ENCODE results near the gene NYAP1. TPM values are rescaled to one million over a fixed set of nuclear protein-coding genes. Genes with fewer than 3 reads are reported as not detected.
"Not testable (repeated sequence)": the region's sequence is repeated elsewhere in the genome, so short reads cannot be mapped to it uniquely, and the experiment has no call there.

The NYAP1 gene
- polyA plus RNA-seq, 3 donors from 2014 or later = not detected

DNA sequence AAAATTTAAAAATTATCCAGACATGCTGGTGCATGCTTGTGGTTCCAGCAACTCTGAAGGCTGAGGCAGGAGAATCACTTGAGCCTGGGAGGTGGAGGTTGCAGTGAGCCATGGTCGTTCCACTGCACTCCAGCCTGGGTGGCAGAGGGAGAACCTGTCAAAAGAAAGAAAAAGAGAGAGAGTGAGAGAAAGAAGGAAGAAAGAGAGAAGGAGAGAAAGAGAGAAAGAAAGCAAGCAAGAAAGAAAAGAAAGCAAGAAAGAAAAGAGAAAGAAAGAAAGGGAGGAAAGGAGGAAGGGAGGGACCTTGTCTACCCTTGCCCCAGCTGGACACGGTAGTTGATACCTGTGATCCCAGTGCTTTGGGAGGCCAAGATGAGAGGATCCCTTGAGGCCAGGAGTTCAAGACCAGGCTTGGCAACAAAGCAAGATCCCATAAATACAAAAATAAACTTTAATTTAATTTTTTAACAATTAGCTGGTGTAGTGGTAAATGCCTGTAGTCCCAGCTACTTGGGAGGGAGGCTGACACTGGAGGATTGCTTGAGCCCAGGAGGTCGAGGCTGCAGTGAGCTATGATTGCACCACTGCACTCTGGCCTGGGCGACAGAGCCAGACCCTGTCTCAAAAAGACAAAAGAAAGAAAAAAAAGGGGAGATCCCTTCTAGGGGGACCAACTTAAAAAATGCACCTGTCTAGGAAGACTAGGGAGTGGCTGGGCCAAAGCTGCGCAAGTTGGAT lies 9.2 kb downstream of the NYAP1 start:
- H3K27me3 Mint-ChIP-seq (ENCODE audit: low read depth in 3 of 3) = peaks cover 2 to 16% (median 8%) of the 10 kb centered on the region in 3 donors
- no peaks in the 10 kb centered on the region for H3K9me3 Mint-ChIP-seq
- no peak overlapping the region for H3K27ac Mint-ChIP-seq
- H3K4me1 Mint-ChIP-seq = peaks cover 6 to 10% of the 10 kb centered on the region in 2 donors
- H3K4me3 Mint-ChIP-seq = peak overlapping the region; percentile 52 to 73 (median 66)
- H3K36me3 Mint-ChIP-seq = peaks cover 0 to 3% (median 0%) of the 10 kb centered on the region in 3 donors
- DNase-seq = no peak

DNA sequence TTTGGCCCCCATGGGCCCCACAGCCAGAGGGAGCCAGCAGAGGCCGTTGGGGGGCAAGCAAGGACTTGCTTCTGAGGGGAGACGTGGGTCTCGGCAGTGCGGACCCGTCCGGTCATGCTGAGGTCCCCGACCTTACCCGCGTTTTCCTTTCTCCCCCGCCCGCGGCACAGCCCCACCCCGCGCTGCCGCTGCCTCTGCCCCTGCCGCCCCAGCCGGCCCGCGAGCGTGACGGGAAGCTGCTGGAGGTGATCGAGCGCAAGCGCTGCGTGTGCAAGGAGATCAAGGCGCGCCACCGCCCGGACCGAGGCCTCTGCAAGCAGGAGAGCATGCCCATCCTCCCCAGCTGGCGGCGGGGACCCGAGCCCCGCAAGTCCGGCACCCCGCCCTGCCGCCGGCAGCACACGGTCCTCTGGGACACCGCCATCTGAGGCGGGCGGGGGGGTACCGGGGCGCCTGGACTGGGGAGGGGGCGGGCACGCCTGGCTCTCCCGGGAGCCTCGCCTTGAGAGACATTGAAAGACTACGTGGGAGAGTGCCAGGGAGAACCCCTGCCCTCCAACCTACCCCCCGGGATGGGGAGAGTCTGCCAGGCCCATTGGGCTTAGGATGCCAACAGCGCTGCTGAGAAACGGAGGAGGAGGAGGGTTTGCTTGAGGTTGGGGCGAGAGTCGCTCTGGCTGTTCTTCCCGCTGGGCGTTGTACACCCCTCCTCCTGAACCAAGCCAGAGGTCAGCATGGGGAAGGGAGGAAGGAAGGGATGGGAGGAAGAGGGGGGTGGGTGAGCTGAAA lies 9.9 kb downstream of the NYAP1 start:
- peaks cover 6 to 10% of the 10 kb centered on the region in 2 donors for H3K4me1 Mint-ChIP-seq
- peak; percentile 30 to 38 (median 35) for DNase-seq
- H3K36me3 Mint-ChIP-seq = peaks cover 0 to 3% (median 0%) of the 10 kb centered on the region in 3 donors
- peaks cover 2 to 19% (median 8%) of the 10 kb centered on the region in 3 donors for H3K27me3 Mint-ChIP-seq (ENCODE audit: low read depth in 3 of 3)
- no peaks in the 10 kb centered on the region for H3K9me3 Mint-ChIP-seq
- no peak overlapping the region for H3K27ac Mint-ChIP-seq
- H3K4me3 Mint-ChIP-seq = peak overlapping the region; percentile 52 to 73 (median 66)

GRCh38 chr7:100496509-100496908 lies 12.8 kb downstream of the NYAP1 start:
- Mint-ChIP-seq H3K36me3 (peaks cover 0 to 3% (median 0%) of the 10 kb centered on the region in 3 donors), H3K27ac (no peak overlapping the region), H3K4me3 (no peak overlapping the region), H3K27me3 (ENCODE audit: low read depth in 3 of 3) (peaks cover 2 to 17% (median 7%) of the 10 kb centered on the region in 3 donors), H3K9me3 (no peaks in the 10 kb centered on the region), H3K4me1 (peaks cover 6 to 10% of the 10 kb centered on the region in 2 donors)
- no peak for DNase-seq

DNA sequence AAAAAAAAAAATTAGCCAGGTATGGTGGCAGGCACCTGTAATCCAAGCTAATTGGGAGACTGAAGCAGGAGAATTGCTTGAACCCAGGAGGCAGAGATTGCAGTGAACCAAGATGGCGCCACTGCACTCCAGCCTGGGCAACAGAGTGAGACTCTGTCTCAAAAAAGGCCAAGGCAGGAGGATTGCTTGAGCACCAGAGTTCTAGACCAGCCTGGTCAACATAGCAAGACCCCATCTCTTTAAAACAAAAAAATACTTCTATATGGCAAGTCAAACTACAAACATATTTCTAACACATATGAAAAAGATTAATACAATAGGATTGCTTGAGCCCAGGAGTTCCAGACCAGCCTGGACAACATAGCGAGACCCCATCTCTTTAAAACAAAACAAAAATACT lies 17.0 kb downstream of the NYAP1 start:
- not testable (repeated sequence) for H3K36me3 Mint-ChIP-seq, H3K9me3 Mint-ChIP-seq, H3K27ac Mint-ChIP-seq, H3K4me3 Mint-ChIP-seq, DNase-seq, H3K4me1 Mint-ChIP-seq
- peaks cover 0 to 11% (median 2%) of the 10 kb centered on the region in 3 donors for H3K27me3 Mint-ChIP-seq (ENCODE audit: low read depth in 3 of 3)

DNA sequence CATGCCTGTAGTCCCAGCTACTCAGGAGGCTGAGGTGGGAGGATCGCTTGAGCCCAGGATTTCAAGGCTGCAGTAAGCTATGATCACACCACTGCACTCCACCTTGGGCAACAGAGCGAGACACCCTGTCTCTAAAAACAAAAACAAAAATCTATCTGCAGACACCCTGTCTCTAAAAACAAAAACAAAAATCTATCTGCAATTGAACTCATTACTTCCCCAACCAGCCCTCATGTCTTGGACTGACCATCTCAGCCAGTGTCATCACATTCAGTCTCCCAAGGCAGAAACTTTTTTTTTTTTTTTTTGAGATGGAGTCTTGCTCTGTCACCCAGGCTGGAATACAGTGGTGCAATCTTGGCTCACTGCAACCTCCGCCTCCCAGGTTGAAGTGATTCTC lies 20.3 kb downstream of the NYAP1 start:
- H3K9me3 Mint-ChIP-seq; H3K4me3 Mint-ChIP-seq; H3K4me1 Mint-ChIP-seq; H3K36me3 Mint-ChIP-seq; H3K27ac Mint-ChIP-seq; DNase-seq; H3K27me3 Mint-ChIP-seq (ENCODE audit: low read depth in 3 of 3): not testable (repeated sequence)

GRCh38 chr7:100504887-100505611 lies 21.3 kb downstream of the NYAP1 start:
- Mint-ChIP-seq H3K27ac (no peak overlapping the region), H3K36me3 (no peaks in the 10 kb centered on the region), H3K9me3 (peaks cover 0 to 1% (median 0%) of the 10 kb centered on the region in 6 donors), H3K27me3 (ENCODE audit: low read depth in 3 of 3) (peaks cover 0 to 9% (median 4%) of the 10 kb centered on the region in 3 donors), H3K4me3 (no peak overlapping the region), H3K4me1 (no peaks in the 10 kb centered on the region)
- DNase-seq = no peak

DNA sequence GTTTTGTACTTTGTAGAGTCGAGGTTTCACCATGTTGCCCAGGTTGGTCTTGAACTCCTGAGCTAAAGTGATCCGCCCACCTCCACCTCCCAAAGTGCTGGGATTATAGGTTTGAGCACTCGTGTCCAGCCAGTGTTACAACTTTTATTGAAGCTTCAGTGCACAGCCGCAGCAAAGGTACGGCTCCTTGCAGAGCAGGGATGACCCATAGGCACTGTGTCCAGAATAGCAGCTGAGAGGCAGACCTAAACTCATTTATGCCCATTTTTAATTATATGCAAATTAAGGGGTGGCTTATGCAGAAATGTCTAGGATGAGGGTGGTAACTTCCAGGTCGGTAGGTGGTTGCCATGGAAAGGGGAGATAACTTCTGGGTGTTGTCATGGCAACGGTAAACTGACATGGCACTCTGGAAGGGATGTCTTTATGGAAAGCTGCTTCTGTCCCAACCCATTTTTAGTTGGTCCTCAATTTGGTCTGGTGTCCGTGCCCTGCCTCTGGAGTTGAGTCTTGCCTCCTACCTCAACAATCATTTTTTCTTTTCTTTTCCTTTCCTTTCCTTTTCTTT lies 22.7 kb downstream of the NYAP1 start:
- H3K36me3 Mint-ChIP-seq = no peaks in the 10 kb centered on the region
- peaks cover 0 to 1% (median 0%) of the 10 kb centered on the region in 6 donors for H3K9me3 Mint-ChIP-seq
- H3K27ac Mint-ChIP-seq = no peak overlapping the region
- no peaks in the 10 kb centered on the region for H3K4me1 Mint-ChIP-seq
- H3K4me3 Mint-ChIP-seq = no peak overlapping the region
- no peak for DNase-seq
- peaks cover 0 to 12% (median 4%) of the 10 kb centered on the region in 3 donors for H3K27me3 Mint-ChIP-seq (ENCODE audit: low read depth in 3 of 3)

DNA sequence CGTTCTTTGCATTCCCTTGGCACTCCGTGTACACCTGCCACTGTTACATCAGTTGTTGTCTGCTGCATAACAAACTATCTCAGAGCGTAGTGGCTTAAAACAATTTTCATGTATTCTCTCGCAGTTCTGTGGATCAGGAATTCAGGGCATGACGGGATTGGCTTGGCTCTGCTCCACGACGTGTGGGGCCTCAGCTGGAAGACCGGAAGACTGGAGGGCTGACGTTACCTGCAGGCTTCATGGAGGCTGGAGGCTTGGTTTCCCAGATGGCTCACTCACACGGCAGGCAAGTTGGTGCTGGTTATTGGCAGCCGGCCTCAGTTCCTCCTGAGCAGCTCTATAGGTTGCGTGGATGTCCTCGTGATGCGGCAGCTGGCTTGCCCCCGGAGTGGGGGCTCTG lies 25.5 kb downstream of the NYAP1 start:
- H3K4me3 Mint-ChIP-seq = no peak overlapping the region
- peaks cover 4 to 12% (median 5%) of the 10 kb centered on the region in 3 donors for H3K27me3 Mint-ChIP-seq (ENCODE audit: low read depth in 3 of 3)
- no peaks in the 10 kb centered on the region for H3K4me1 Mint-ChIP-seq
- peaks cover 0 to 1% (median 0%) of the 10 kb centered on the region in 6 donors for H3K9me3 Mint-ChIP-seq
- H3K36me3 Mint-ChIP-seq = no peaks in the 10 kb centered on the region
- no peak overlapping the region for H3K27ac Mint-ChIP-seq
- DNase-seq = no peak

GRCh38 chr7:100510437-100511239 lies 26.9 kb downstream of the NYAP1 start:
- H3K9me3 Mint-ChIP-seq = peaks cover 0 to 1% (median 0%) of the 10 kb centered on the region in 6 donors
- no peak overlapping the region for H3K4me3 Mint-ChIP-seq
- peaks cover 5 to 17% (median 6%) of the 10 kb centered on the region in 3 donors for H3K27me3 Mint-ChIP-seq (ENCODE audit: low read depth in 3 of 3)
- peaks cover 6 to 8% of the 10 kb centered on the region in 2 donors for H3K4me1 Mint-ChIP-seq
- no peak overlapping the region for H3K27ac Mint-ChIP-seq
- H3K36me3 Mint-ChIP-seq = no peaks in the 10 kb centered on the region
- no peak for DNase-seq

GRCh38 chr7:100513212-100513810 lies 29.6 kb downstream of the NYAP1 start:
- H3K27me3 Mint-ChIP-seq (ENCODE audit: low read depth in 3 of 3) = peaks cover 3 to 13% (median 6%) of the 10 kb centered on the region in 3 donors
- H3K4me3 Mint-ChIP-seq = no peak overlapping the region
- H3K36me3 Mint-ChIP-seq = no peaks in the 10 kb centered on the region
- H3K4me1 Mint-ChIP-seq = peaks cover 24 to 25% of the 10 kb centered on the region in 2 donors
- no peak for DNase-seq
- H3K9me3 Mint-ChIP-seq = no peaks in the 10 kb centered on the region
- H3K27ac Mint-ChIP-seq = no peak overlapping the region

- DNase-seq = no peak
- no peak overlapping the region for H3K4me3 Mint-ChIP-seq
- peaks cover 3 to 14% (median 8%) of the 10 kb centered on the region in 3 donors for H3K27me3 Mint-ChIP-seq (ENCODE audit: low read depth in 3 of 3)
- H3K36me3 Mint-ChIP-seq = no peaks in the 10 kb centered on the region
- H3K27ac Mint-ChIP-seq = no peak overlapping the region
- H3K4me1 Mint-ChIP-seq = peaks cover 24 to 25% of the 10 kb centered on the region in 2 donors
- H3K9me3 Mint-ChIP-seq = no peaks in the 10 kb centered on the region
These were observed 31.4 kb downstream of the NYAP1 start for GRCh38 chr7:100515072-100515532.

DNA sequence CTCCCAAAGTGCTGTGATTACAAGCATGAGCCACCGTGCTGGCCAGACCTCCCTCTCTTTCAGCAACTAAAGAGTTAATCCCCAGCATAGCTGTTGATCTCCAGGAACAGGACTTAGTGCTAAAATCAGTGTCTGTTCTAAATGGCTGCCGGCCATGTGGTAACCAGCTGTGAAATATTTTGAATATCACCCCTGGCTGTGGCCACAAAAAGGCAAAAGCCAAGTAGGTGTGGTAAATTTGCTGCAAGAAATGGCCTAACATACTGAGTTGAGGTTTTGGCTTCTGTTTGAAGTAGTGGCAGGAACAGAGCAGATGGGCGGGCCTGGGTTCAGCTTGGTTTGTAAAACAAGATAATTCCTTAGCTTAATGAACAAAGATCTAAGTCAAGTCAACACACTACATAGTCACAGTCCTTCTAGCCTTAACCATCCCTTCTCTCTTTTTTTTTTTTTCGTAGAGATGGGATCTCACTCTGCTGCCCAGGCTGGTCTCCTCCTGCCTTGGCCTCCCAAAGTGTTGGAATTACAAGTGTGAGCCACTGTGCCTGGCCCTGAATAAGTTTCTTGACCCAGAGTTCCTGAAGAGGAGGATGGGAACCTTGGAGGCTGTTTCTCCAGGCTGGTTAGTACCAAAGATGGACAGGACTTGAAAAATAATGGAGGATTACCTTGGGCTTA lies 32.5 kb downstream of the NYAP1 start:
- H3K4me3 Mint-ChIP-seq = peak overlapping the region; percentile 52 to 79 (median 72)
- no peaks in the 10 kb centered on the region for H3K36me3 Mint-ChIP-seq
- H3K4me1 Mint-ChIP-seq = peaks cover 24 to 25% of the 10 kb centered on the region in 2 donors
- peak; percentile 79 to 87 (median 83) for DNase-seq
- peak overlapping the region; percentile 8 to 79 (median 66) for H3K27ac Mint-ChIP-seq
- H3K9me3 Mint-ChIP-seq = no peaks in the 10 kb centered on the region
- H3K27me3 Mint-ChIP-seq (ENCODE audit: low read depth in 3 of 3) = peaks cover 3 to 12% (median 8%) of the 10 kb centered on the region in 3 donors
